Nephron progenitor cell (in vitro differentiated cells): ENCODE results near the gene CD1D.

Source experiments
- DNase-seq: peaks from one replicate; pipeline ENCODE4 v3.0.0; 2021
- H3K27ac Mint-ChIP-seq: 2 replicates; pipeline ENCODE4 v1.8.0; 2021; ENCODE audit warnings: mild to moderate bottlenecking, moderate library complexity, mixed read lengths
- H3K27me3 Mint-ChIP-seq: 2 replicates; pipeline ENCODE4 v1.8.0; 2021; ENCODE audit warnings: mild to moderate bottlenecking, low read depth, mixed read lengths; ENCODE audit not compliant: poor library complexity
- H3K36me3 Mint-ChIP-seq: 2 replicates; pipeline ENCODE4 v1.8.0; 2021; ENCODE audit warnings: low read depth, mixed read lengths
- H3K4me1 Mint-ChIP-seq: 2 replicates; pipeline ENCODE4 v1.8.0; 2021; ENCODE audit warnings: mixed read lengths
- H3K4me3 Mint-ChIP-seq: 2 replicates; pipeline ENCODE4 v1.8.0; 2021; ENCODE audit warnings: mild to moderate bottlenecking, moderate library complexity, mixed read lengths
- H3K9me3 Mint-ChIP-seq: 2 replicates; pipeline ENCODE4 v1.8.0; 2021; ENCODE audit warnings: mild to moderate bottlenecking, moderate library complexity, mixed read lengths
- TF ChIP-seq, protein P1 (sequence below): fragments of 200-600 bp; sonication (generic); IDR thresholded peaks from 2 replicates; pipeline ENCODE4 v1.5.0; 2021; ENCODE audit warnings: antibody characterized with exemption

CD1D gene

GRCh38 chr1:158146739-158147138, 34.0 kb upstream of the CD1D start:
- H3K27me3 Mint-ChIP-seq, result peaks cover 26% of the 10 kb centered on the region
- peaks cover 34% of the 10 kb centered on the region for H3K9me3 Mint-ChIP-seq
- H3K4me3 Mint-ChIP-seq, result no peak overlapping the region
- no peak overlapping the region for H3K27ac Mint-ChIP-seq
- peaks cover 14% of the 10 kb centered on the region for H3K36me3 Mint-ChIP-seq
- TF ChIP-seq, protein P1, sequence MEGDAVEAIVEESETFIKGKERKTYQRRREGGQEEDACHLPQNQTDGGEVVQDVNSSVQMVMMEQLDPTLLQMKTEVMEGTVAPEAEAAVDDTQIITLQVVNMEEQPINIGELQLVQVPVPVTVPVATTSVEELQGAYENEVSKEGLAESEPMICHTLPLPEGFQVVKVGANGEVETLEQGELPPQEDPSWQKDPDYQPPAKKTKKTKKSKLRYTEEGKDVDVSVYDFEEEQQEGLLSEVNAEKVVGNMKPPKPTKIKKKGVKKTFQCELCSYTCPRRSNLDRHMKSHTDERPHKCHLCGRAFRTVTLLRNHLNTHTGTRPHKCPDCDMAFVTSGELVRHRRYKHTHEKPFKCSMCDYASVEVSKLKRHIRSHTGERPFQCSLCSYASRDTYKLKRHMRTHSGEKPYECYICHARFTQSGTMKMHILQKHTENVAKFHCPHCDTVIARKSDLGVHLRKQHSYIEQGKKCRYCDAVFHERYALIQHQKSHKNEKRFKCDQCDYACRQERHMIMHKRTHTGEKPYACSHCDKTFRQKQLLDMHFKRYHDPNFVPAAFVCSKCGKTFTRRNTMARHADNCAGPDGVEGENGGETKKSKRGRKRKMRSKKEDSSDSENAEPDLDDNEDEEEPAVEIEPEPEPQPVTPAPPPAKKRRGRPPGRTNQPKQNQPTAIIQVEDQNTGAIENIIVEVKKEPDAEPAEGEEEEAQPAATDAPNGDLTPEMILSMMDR, result no peak
- H3K4me1 Mint-ChIP-seq, result peaks cover 24% of the 10 kb centered on the region
- DNase-seq, result no peak

- Mint-ChIP-seq H3K9me3 (peaks cover 34% of the 10 kb centered on the region), H3K36me3 (peaks cover 14% of the 10 kb centered on the region), H3K27ac (no peak overlapping the region), H3K4me1 (peaks cover 24% of the 10 kb centered on the region), H3K27me3 (peaks cover 22% of the 10 kb centered on the region), H3K4me3 (no peak overlapping the region)
- DNase-seq, result no peak
- TF ChIP-seq, protein P1, result no peak
Measured at GRCh38 chr1:158147401-158147800, 33.3 kb upstream of the CD1D start.

DNA sequence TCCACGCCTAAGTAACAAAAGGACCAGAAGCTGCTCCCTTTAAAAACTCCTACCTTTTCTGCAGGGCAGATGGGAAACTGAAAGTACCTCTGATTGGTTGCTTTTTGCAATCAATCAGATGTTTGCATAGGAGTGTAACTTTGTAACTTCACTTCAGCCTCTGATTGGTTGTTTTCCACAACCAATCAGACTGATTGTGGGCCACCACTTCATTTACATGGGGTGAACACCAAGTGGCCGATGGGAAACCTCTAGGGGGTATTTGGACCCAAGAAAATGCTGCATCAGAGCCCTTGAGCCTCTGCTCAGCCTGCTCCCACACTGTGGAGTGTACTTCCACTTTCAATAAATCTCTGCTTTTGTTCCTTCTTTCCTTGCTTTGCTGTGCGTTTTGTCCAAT, 32.8 kb upstream of the CD1D start:
- no peak for DNase-seq
- H3K4me3 Mint-ChIP-seq, result no peak overlapping the region
- peaks cover 19% of the 10 kb centered on the region for H3K27me3 Mint-ChIP-seq
- peaks cover 24% of the 10 kb centered on the region for H3K4me1 Mint-ChIP-seq
- peaks cover 34% of the 10 kb centered on the region for H3K9me3 Mint-ChIP-seq
- TF ChIP-seq, protein P1, result no peak
- no peak overlapping the region for H3K27ac Mint-ChIP-seq
- peaks cover 14% of the 10 kb centered on the region for H3K36me3 Mint-ChIP-seq

DNA sequence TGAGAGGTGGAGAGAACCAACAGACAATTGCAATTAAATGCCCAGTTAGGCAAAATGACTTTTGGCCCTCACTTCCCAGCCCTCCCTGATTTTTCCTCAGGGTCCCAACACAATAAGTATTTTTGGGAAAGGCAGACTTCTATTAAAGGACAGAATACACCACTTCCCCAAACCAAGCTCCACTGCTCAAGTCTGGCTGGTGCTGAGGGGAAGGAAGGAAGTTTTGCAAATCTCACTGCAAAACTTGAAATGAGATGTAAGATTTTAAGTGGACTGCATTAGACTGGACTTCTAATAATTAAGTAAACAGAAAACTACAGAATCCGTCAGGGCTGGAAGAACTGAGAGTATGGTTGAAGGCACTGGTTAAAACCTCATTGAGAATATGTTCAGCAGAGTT, 32.2 kb upstream of the CD1D start:
- peaks cover 24% of the 10 kb centered on the region for H3K4me1 Mint-ChIP-seq
- DNase-seq, result no peak
- TF ChIP-seq, protein P1, result no peak
- peak overlapping the region; percentile 76 for H3K4me3 Mint-ChIP-seq
- peaks cover 14% of the 10 kb centered on the region for H3K36me3 Mint-ChIP-seq
- H3K27me3 Mint-ChIP-seq, result peaks cover 21% of the 10 kb centered on the region
- H3K9me3 Mint-ChIP-seq, result peaks cover 34% of the 10 kb centered on the region
- no peak overlapping the region for H3K27ac Mint-ChIP-seq

- H3K4me1 Mint-ChIP-seq, result peaks cover 24% of the 10 kb centered on the region
- peaks cover 34% of the 10 kb centered on the region for H3K9me3 Mint-ChIP-seq
- peaks cover 14% of the 10 kb centered on the region for H3K36me3 Mint-ChIP-seq
- peak overlapping the region; percentile 76 for H3K4me3 Mint-ChIP-seq
- TF ChIP-seq, protein P1, result no peak
- H3K27ac Mint-ChIP-seq, result no peak overlapping the region
- DNase-seq, result no peak
- H3K27me3 Mint-ChIP-seq, result peaks cover 23% of the 10 kb centered on the region
Measured at GRCh38 chr1:158149175-158149574, 31.5 kb upstream of the CD1D start.

- peaks cover 24% of the 10 kb centered on the region for H3K4me1 Mint-ChIP-seq
- H3K9me3 Mint-ChIP-seq, result peaks cover 34% of the 10 kb centered on the region
- no peak overlapping the region for H3K27ac Mint-ChIP-seq
- peaks cover 14% of the 10 kb centered on the region for H3K36me3 Mint-ChIP-seq
- H3K27me3 Mint-ChIP-seq, result peaks cover 28% of the 10 kb centered on the region
- TF ChIP-seq, protein P1, result no peak
- H3K4me3 Mint-ChIP-seq, result peak overlapping the region; percentile 76
- peak; percentile 86 for DNase-seq
Measured at GRCh38 chr1:158149577-158150269, 31.0 kb upstream of the CD1D start.
